B cell (primary cell): Measurements from ENCODE around the gene CLCA4. TPM values are rescaled to one million over a fixed set of nuclear protein-coding genes. Genes with fewer than 3 reads are reported as not detected.
A peak's percentile ranks its signal among the peaks of the same experiment; 100 is the strongest.

ENCODE experiments used
- ATAC-seq: fragments of 200-7000 bp; cut with Tn5 transposase; one replicate; pipeline ENCODE4 v1.10.0; 2021; ENCODE audit warnings: low read depth, mild to moderate bottlenecking, moderate number of reproducible peaks, moderate library complexity
- CTCF ChIA-PET: fragments of 350-600 bp; sonication (Branson Sonifier 250); formaldehyde crosslinking; loops from one replicate; lab custom pipeline; 2021; ENCODE audit warnings: antibody characterized with exemption, inconsistent platforms; lab: Charles Lee
- POLR2A ChIA-PET: fragments of 350-600 bp; sonication (Branson Sonifier 250); formaldehyde crosslinking; loops from one replicate; lab custom pipeline; 2021; ENCODE audit warnings: antibody characterized with exemption; lab: Charles Lee
- DNase-seq: peaks from one replicate; pipeline ENCODE4 v3.0.0; 2013
- H2AFZ ChIP-seq: 2 replicates; pipeline ENCODE4 v1.6.1; 2012; ENCODE audit warnings: mild to moderate bottlenecking, low read depth, low read length; ENCODE audit not compliant: insufficient read depth, poor library complexity, severe bottlenecking
- H3K27ac ChIP-seq, 2 donors: 1 replicate in 1 of 2; 2 replicates in 1 of 2; pipeline ENCODE4 v1.5.1; 2012 to 2013; ENCODE audit warnings: low read length in 2 of 2, mild to moderate bottlenecking in 2 of 2, moderate library complexity in 1 of 2
- H3K27me3 ChIP-seq, 4 experiments: fragments of 200-600 bp in 1 of 4; sonication (generic) in 1 of 4; replicated peaks in 1 of 4; 1 replicate in 2 of 4; 2 replicates in 2 of 4; pipeline versions ENCODE4 v1.6.1 to v1.7.0; 2013 to 2016; ENCODE audit warnings: low read length in 3 of 4, mild to moderate bottlenecking in 2 of 4, mixed read lengths in 1 of 4, moderate library complexity in 1 of 4; ENCODE audit not compliant: insufficient read depth in 4 of 4, control insufficient read depth in 3 of 4; ENCODE audit errors: control extremely low read depth in 1 of 4
- H3K36me3 ChIP-seq, 2 experiments: replicated peaks in 1 of 2; 1 replicate in 1 of 2; 2 replicates in 1 of 2; pipeline versions ENCODE4 v1.6.1 to v1.7.1; 2013; ENCODE audit warnings: low read length in 1 of 2; ENCODE audit not compliant: insufficient read depth in 2 of 2, control insufficient read depth in 1 of 2; ENCODE audit errors: control extremely low read depth in 1 of 2, extremely low read depth in 1 of 2
- H3K4me1 ChIP-seq, 2 donors: fragments of 200-600 bp in 1 of 2; sonication (generic) in 1 of 2; 1 replicate in 1 of 2; 2 replicates in 1 of 2; pipeline versions ENCODE4 v1.5.1 to v1.6.1; 2013 to 2017; ENCODE audit warnings: low read length in 2 of 2; ENCODE audit not compliant: control insufficient read depth in 2 of 2, insufficient read depth in 2 of 2
- H3K4me2 ChIP-seq: replicated peaks from 2 replicates; pipeline ENCODE3; 2012; ENCODE audit warnings: mild to moderate bottlenecking, low read depth, low read length; ENCODE audit not compliant: poor library complexity, severe bottlenecking
- H3K4me3 ChIP-seq, 5 experiments: fragments of 200-600 bp in 1 of 5; sonication (generic) in 1 of 5; 1 replicate in 3 of 5; 2 replicates in 2 of 5; pipeline versions ENCODE4 v1.5.1 to v1.7.0; 2011 to 2016; ENCODE audit warnings: low read length in 4 of 5, mild to moderate bottlenecking in 4 of 5, low read depth in 2 of 5, control low read depth in 1 of 5, moderate library complexity in 1 of 5; ENCODE audit not compliant: insufficient read depth in 1 of 5; ENCODE audit errors: control extremely low read depth in 1 of 5, extremely low read depth in 1 of 5
- H3K79me2 ChIP-seq: fragments of 200-600 bp; sonication (generic); one replicate; pipeline ENCODE4 v1.6.0; 2016; ENCODE audit warnings: low read length; ENCODE audit not compliant: control insufficient read depth, insufficient read depth
- H3K9ac ChIP-seq: fragments of 200-600 bp; sonication (generic); 2 replicates; pipeline ENCODE4 v1.6.1; 2017; ENCODE audit warnings: mild to moderate bottlenecking, low read length, moderate library complexity
- H3K9me3 ChIP-seq, 3 donors: one replicate each; pipeline versions ENCODE4 v1.6.1 to v1.7.1; 2013; ENCODE audit warnings: low read length in 2 of 3; ENCODE audit not compliant: control insufficient read depth in 2 of 3, insufficient read depth in 1 of 3; ENCODE audit errors: control extremely low read depth in 1 of 3
- H4K20me1 ChIP-seq: 2 replicates; pipeline ENCODE4 v1.6.0; 2012; ENCODE audit warnings: mild to moderate bottlenecking, low read length; ENCODE audit not compliant: insufficient read depth, control insufficient read depth, poor library complexity, severe bottlenecking
- H3K27ac Mint-ChIP-seq: one replicate; pipeline ENCODE4 v1.8.0; 2021; ENCODE audit warnings: mixed read lengths
- H3K27me3 Mint-ChIP-seq: one replicate; pipeline ENCODE4 v1.8.0; 2021; ENCODE audit warnings: mixed read lengths
- H3K4me1 Mint-ChIP-seq: one replicate; pipeline ENCODE4 v1.8.0; 2021; ENCODE audit warnings: mixed read lengths
- H3K4me3 Mint-ChIP-seq: one replicate; pipeline ENCODE4 v1.8.0; 2021; ENCODE audit warnings: mixed read lengths
- H3K9me3 Mint-ChIP-seq: one replicate; pipeline ENCODE4 v1.8.0; 2022; ENCODE audit warnings: mixed read lengths; ENCODE audit not compliant: insufficient read depth
- EZH2 ChIP-seq: IDR thresholded peaks from 2 replicates; pipeline ENCODE4 v1.6.1; 2012; ENCODE audit warnings: borderline replicate concordance, low read depth, mild to moderate bottlenecking, moderate library complexity, low read length; ENCODE audit not compliant: insufficient read depth, poor library complexity, severe bottlenecking
- WGBS: methylation state at CpG from one replicate; pipeline ENCODE4 v1.1.5; 2013; ENCODE audit warnings: missing lambda C conversion rate; ENCODE audit not compliant: insufficient coverage; 5-methylcytosine and 5-hydroxymethylcytosine counted together
- intact Hi-C: fragments of 100-400 bp; cut with micrococcal nuclease; formaldehyde crosslinking; loops from one replicate; pipeline ENCODE4 v1.10.0; 2022
- polyA plus RNA-seq: library from polyadenylated mRNA; depleted of rRNA; stranded (reverse); fragments of >200 nt; gene quantifications from 2 replicates; pipeline ENCODE4 v1.2.3, GENCODE V29; 2012
- total RNA-seq, 2 donors: library from RNA; stranded (reverse); fragments of 120-200 nt in 1 of 2; gene quantifications; 1 replicate in 1 of 2; 2 replicates in 1 of 2; pipeline versions ENCODE4 v1.2.3 to v1.2.4, GENCODE V29; 2013 to 2022
- TF ChIP-seq, protein P1 (sequence below): fragments of 200-600 bp; IDR thresholded peaks from one replicate; pipeline ENCODE4 v1.8.0; 2022; ENCODE audit warnings: antibody characterized with exemption, mild to moderate bottlenecking

CLCA4 gene
- total and polyA plus RNA-seq, 2 donors (not counting 1 experiment from before 2014, with no cell fraction given): not detected

DNA sequence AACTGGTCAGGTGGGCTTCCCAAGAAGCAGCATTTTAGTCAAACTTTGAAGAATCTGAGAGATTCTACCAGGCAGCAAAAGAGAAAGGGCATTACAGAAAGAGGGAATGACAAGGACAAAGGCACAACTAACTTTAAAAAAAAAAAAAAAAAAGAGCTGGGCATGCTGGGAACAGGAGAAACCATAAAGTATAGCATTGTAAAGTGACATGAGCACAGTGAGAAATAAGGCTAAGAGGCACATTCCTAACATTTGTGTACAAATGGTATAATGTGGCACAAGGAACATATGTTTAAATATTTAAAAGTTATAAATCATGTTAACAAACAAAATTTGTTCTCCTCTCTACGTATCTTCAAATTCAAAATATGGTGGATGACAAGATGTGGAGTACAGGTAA, 69.6 kb downstream of the CLCA4 start:
- Mint-ChIP-seq H3K27me3 (no peaks in the 10 kb centered on the region), H3K27ac (peak overlapping the region; percentile 70), H3K4me1 (peaks cover 43% of the 10 kb centered on the region), H3K4me3 (peak overlapping the region; percentile 16), H3K9me3 (peaks cover 17% of the 10 kb centered on the region)
- peaks cover 0 to 15% (median 5%) of the 10 kb centered on the region in 3 donors for H3K9me3 ChIP-seq
- no peaks in the 10 kb centered on the region for H3K36me3 ChIP-seq
- ChIA-PET CTCF (interaction anchor here (0.7 to 1.4 kb wide), 2 partner anchors 110 to 452 kb away, joined by 5 read pairs; no protein-coding TSS in a partner anchor), POLR2A (no interaction called here)
- no peak for ATAC-seq
- no peak for TF ChIP-seq EZH2
- TF ChIP-seq, protein P1, sequence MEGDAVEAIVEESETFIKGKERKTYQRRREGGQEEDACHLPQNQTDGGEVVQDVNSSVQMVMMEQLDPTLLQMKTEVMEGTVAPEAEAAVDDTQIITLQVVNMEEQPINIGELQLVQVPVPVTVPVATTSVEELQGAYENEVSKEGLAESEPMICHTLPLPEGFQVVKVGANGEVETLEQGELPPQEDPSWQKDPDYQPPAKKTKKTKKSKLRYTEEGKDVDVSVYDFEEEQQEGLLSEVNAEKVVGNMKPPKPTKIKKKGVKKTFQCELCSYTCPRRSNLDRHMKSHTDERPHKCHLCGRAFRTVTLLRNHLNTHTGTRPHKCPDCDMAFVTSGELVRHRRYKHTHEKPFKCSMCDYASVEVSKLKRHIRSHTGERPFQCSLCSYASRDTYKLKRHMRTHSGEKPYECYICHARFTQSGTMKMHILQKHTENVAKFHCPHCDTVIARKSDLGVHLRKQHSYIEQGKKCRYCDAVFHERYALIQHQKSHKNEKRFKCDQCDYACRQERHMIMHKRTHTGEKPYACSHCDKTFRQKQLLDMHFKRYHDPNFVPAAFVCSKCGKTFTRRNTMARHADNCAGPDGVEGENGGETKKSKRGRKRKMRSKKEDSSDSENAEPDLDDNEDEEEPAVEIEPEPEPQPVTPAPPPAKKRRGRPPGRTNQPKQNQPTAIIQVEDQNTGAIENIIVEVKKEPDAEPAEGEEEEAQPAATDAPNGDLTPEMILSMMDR: no peak
- no peaks in the 10 kb centered on the region for H3K79me2 ChIP-seq
- H3K4me3 ChIP-seq: no peak overlapping the region
- no peak overlapping the region for H2AFZ ChIP-seq
- peak overlapping the region; percentile 11 to 34 for H3K27ac ChIP-seq
- no CpG with 5 or more reads among the region's 1 CpG for WGBS
- no peak overlapping the region for H3K9ac ChIP-seq
- H4K20me1 ChIP-seq: no peaks in the 10 kb centered on the region
- intact Hi-C loops: loop anchor here (2.0 to 10.0 kb wide), 5 partner anchors 66 to 1622 kb away; partner anchors contain the start of genes HS2ST1, MCOLN2 and SELENOF
- no peak for DNase-seq
- H3K4me1 ChIP-seq: peaks cover 22 to 23% of the 10 kb centered on the region in 2 donors
- H3K27me3 ChIP-seq: no peaks in the 10 kb centered on the region
- peak overlapping the region; percentile 26 for H3K4me2 ChIP-seq

DNA sequence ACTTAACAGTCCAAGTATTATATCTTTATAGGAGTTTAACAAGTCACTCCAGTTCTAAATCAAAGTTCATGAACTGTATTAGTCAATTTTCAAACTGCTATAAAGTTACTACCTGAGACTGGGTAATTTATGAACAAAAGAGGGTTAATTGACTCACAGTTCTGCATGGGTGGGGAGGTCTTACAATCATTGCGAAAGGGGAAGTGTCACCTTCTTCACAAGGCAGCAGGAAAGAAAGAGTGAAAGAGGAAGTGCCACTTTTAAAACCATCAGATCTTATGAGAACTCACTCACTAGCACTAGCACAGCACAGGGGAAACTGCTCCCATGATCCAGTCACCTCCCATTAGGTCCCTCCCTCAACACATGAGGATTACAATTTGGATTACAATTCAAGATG, 70.0 kb downstream of the CLCA4 start:
- POLR2A ChIA-PET: interaction anchor here (1.0 kb wide), 1 partner anchor 87 kb away, joined by 5 read pairs; the partner anchor contains the start of gene SH3GLB1
- intact Hi-C loops: loop anchor here (1.0 to 10.0 kb wide), 7 partner anchors 66 to 1622 kb away; partner anchors contain the start of genes HS2ST1, MCOLN2, ODF2L and SELENOF
- peaks cover 22 to 23% of the 10 kb centered on the region in 2 donors for H3K4me1 ChIP-seq
- no peak overlapping the region for H2AFZ ChIP-seq
- peak overlapping the region in 1 of 5 experiments; percentile 31 for H3K4me3 ChIP-seq
- no peaks in the 10 kb centered on the region for H3K36me3 ChIP-seq
- H3K27ac Mint-ChIP-seq: peak overlapping the region; percentile 70
- peak overlapping the region; percentile 54 for H3K4me2 ChIP-seq
- WGBS: no CpG with 5 or more reads among the region's 1 CpG
- H3K4me1 Mint-ChIP-seq: peaks cover 42% of the 10 kb centered on the region
- peak overlapping the region; percentile 65 to 77 for H3K27ac ChIP-seq
- H3K9ac ChIP-seq: peak overlapping the region; percentile 10
- ATAC-seq: peak; percentile 99
- no peaks in the 10 kb centered on the region for H3K79me2 ChIP-seq
- no peaks in the 10 kb centered on the region for H3K27me3 Mint-ChIP-seq
- H3K9me3 ChIP-seq: peaks cover 0 to 15% (median 5%) of the 10 kb centered on the region in 3 donors
- DNase-seq: peak; percentile 88
- TF ChIP-seq EZH2: no peak
- TF ChIP-seq, protein P1: no peak
- CTCF ChIA-PET: interaction anchor here (0.9 to 1.4 kb wide), 2 partner anchors 9 to 110 kb away, joined by 3 to 5 read pairs; no protein-coding TSS in a partner anchor
- no peaks in the 10 kb centered on the region for H4K20me1 ChIP-seq
- no peaks in the 10 kb centered on the region for H3K27me3 ChIP-seq
- H3K9me3 Mint-ChIP-seq: peaks cover 17% of the 10 kb centered on the region
- H3K4me3 Mint-ChIP-seq: peak overlapping the region; percentile 27
